HG03460 (cell line): ENCODE data around the gene NEURL1.

ENCODE experiments used
- ATAC-seq: cut with Tn5 transposase; IDR thresholded peaks from one replicate; pipeline ENCODE4 v1.9.1; 2021; ENCODE audit not compliant: unreplicated experiment

Gene NEURL1

GRCh38 chr10:103559776-103560175 is 66.3 kb downstream of the NEURL1 start:
- no peak for ATAC-seq

- ATAC-seq, result no peak
These were observed 67.4 kb downstream of the NEURL1 start for GRCh38 chr10:103560886-103561285.

GRCh38 chr10:103562383-103562782 is 68.9 kb downstream of the NEURL1 start:
- no peak for ATAC-seq

DNA sequence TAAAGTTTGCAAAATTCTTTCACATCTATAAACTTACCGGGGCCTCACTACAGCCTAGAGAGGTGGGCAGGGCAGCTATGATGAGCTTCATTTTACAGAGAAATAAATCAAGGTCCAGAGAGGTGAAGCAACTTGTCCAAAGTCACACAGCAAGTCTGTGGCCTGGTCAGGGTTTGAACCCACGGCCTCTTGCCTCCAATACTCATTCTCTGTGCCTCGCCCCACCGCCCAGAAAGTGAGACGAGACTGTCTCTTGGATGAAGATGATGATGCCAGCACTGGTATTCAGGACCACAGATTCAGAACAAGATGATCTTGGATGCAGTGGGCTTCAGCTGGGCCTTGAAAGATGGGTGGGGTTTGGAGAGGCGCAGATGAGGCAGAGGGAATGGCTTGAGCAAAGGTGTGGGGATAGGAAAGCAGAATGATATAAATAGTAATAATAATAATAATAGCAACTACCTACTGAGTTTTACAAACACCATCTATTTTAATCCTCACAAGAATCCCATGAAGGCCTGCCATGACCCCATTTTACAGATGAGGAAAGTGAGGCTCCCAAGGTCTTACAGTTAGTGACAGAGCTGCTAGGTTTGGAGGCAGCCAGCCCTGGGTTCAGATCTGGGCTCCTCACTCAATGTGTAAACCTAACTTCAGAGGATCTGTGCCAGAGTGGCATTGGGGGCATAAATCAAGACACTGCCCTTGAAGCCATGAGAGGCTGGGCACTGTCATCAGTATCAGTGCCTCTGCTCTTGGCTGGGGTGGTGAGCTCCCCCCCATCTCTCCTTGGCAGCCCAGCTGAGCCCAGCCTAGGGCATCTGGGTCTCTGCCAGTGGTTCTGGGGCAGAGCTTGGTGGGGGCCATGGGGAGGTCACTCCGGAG is 70.0 kb downstream of the NEURL1 start:
- ATAC-seq, result no peak

- ATAC-seq, result no peak
These were observed 70.6 kb downstream of the NEURL1 start for GRCh38 chr10:103564116-103564501.

DNA sequence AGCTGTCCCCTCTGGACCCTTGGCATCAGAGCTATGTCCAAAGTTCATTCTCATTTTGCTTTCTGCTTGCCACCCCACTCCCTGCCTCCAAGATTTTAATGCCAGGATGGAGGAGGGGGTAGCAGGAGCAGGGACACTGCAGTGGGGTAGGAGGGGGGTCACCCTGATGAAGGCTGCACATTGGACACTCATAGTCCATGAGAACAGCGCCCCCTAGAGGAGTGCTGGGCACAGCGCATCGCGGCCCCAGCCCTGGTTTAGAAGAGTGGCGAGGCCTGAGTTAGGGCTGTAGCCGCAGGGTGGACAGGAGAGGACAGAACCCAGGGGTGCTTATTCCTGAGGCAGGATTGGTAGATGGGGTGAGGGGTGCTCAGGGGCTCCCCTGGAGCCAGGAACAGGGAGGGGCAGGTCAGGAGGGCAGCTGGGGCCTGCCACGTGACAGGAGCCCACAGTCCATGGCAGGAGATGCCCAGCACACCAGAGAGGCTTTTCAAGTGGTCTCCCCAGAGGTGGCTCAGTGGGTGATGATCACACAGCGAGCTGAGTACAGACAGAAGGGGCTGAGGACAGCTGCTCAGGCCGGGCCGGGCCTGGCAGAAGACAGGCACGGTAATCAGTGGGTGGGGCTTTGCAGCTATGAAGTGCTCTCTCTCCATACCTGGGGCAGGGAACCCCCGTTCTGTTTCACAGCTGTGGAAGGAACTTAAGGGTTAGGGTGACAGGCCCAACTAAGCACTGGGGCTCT is 71.4 kb downstream of the NEURL1 start:
- no peak for ATAC-seq

DNA sequence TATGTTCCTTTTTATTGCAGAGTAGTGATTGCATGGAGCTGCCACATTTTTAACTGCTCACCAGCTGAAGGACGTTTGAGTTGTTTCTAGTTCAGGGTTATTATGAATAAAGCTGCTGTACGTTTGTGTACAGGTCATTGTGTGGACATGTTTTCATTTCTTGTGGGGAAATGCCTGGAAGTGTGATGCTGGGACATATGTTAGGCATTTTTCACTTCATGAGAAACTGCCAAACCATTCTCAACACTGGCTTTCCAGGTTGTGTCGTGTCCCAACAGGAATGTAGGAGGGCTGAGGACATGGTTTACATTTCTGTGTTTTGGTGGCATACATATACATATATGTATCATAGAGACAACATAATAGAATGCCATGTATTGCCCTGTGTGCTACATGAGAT is 73.0 kb downstream of the NEURL1 start:
- ATAC-seq, result no peak

GRCh38 chr10:103568505-103568904 is 75.0 kb downstream of the NEURL1 start:
- no peak for ATAC-seq

DNA sequence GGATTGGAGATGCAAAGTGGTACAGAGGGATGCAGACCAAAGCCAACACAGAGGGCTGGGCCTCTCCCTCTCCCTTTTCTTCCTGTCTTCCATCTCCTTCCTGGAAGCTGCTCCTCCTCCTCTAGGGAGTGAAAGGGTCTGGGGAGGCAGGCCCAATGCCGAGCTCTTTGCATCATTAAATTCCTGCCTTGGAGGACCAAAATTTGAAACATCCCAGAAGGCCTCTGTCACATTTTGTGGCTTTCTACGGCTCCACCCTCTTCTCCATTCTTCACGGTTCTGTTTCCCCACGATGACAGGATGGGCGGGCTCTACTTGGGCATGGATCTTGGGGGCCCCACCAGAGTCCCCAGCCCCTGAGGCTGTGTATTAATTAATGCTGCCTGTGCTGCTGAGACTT is 76.4 kb downstream of the NEURL1 start:
- no peak for ATAC-seq

DNA sequence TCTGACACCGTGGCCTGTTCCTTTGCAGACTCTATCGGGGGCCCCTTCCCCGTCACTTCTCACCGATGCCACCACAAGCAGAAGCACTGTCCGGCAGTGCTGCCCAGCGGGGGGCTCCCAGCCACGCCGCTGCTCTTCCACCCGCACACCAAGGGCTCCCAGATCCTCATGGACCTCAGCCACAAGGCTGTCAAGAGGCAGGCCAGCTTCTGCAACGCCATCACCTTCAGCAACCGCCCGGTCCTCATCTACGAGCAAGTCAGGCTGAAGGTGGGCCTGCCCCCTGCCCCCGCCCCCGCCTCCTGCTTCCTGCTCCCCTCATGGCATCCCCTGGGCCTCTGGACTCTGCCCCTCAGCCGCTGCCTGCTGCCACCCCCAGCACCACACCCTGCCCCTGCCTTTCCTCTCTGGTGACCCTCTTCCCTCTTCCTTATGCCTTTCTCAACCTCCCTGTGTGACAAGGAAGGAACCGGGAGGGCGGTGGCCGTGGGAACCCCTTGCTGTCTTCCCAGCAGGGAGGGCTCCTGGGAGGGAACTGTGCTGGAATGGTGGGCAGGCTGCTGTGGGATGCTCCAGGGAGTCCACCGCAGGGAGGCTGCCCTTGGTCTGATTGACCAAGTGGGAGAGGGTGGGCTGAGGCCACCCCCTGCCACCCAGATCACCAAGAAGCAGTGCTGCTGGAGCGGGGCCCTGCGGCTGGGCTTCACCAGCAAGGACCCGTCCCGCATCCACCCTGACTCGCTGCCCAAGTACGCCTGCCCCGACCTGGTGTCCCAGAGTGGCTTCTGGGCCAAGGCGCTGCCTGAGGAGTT is 77.5 kb downstream of the NEURL1 start:
- ATAC-seq, result no peak

GRCh38 chr10:103571656-103571975 is 78.1 kb downstream of the NEURL1 start:
- ATAC-seq, result no peak

GRCh38 chr10:103572347-103573204 is 79.1 kb downstream of the NEURL1 start:
- ATAC-seq, result no peak

DNA sequence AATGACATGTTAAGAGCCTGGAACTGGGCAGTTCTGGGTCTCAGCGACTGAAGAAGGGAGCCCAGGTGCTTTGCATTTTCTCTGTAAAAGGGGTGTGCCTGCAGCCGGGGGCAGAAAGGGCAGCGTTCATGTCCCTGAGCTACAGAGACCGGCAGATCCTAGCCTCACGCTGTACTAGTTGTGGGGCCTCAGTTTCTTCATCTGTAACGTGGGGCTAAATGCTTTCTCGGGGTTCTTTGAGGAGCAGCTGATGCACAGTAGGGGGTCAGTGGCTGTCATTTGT is 79.6 kb downstream of the NEURL1 start:
- no peak for ATAC-seq

- no peak for ATAC-seq
These were observed 80.9 kb downstream of the NEURL1 start for GRCh38 chr10:103574097-103575061.

GRCh38 chr10:103575416-103576075 is 82.0 kb downstream of the NEURL1 start:
- ATAC-seq, result no peak

- ATAC-seq, result no peak
These were observed 82.6 kb downstream of the NEURL1 start for GRCh38 chr10:103576076-103576471.

DNA sequence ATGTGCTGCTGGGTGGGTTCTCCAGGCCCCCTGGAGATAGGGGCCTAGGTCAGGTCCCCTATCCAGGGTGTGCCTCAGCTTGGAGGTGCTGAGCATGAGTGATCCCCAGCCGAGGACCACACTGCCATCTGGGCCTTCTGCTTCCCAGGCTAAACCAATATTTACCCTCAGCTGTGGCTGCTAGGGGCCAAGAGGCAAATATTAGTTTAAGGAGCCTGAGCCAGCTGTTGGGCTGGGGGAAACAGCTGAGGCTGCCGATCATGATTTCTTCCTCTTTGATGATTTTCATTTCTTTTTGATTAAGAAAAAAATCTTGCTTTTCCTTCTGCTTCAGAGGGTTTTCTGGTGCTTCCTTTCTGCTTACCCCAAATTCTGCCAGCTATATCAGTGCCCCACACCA is 83.4 kb downstream of the NEURL1 start:
- no peak for ATAC-seq

DNA sequence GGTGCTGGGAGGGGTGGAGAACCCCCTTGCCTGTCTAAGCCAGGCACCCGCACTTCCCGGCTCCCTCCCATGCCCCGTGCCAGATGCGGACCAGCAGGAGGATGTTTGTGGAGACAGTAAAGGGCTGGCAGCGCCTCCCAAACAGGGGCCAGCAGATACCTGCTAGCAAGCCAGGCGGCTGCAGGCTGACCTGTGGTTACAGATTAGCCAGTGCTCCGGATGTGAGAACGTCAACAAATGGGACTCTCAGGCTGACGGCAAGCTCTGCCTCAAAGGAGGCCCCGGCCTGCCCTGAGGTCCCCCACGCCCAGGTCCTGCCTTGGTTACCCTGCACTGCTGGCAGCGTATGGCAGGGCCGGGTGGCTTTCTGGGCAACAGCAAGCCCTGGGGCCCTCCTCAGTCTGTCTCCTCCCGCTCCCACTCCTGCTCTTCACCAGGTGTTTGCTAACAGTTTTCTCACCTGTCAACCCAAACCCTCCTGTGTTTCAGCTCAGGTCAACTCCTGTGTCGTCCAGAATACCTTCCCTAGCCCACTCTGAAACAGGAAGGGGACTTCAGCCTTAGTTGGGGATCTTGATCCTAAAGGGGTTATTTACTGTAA is 85.4 kb downstream of the NEURL1 start:
- peak; percentile 79 for ATAC-seq

DNA sequence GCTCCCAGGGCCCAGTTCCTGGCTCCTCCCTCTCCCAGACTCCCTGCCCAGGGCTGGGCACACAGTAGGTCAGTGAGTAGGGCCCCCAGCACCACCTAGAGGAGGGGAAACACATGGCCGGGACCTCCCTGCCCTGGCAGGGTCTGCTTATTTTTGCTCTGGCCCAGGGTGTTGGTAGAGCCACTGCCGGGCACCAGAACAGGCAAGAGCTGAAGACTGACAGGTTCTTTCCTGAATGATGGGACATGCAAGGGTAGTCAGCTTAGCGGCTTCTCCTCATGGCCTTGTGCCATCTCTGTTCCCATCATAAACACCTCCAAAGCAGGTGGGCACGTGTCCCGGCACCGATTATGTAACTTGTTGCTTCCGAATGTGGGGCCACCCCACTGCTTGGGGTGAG is 86.5 kb downstream of the NEURL1 start:
- no peak for ATAC-seq
